Stimulated activated CD4-positive, alpha-beta T cell treated with anti-CD3 and anti-CD28 coated beads, Interleukin-1b, Interleukin-23, amount 100 ng/mL, for 24 hours (primary cell): ENCODE data around the gene ZNF280A.
"Not testable (repeated sequence)": the region's sequence is repeated elsewhere in the genome, so short reads cannot be mapped to it uniquely, and the experiment has no call there.

Experiments
- DNase-seq, 4 experiments: peaks; one replicate each; pipeline ENCODE4 v3.0.0-alpha.2; 2020; ENCODE audit warnings: low read depth in 4 of 4, low spot score in 1 of 4

ZNF280A gene

DNA sequence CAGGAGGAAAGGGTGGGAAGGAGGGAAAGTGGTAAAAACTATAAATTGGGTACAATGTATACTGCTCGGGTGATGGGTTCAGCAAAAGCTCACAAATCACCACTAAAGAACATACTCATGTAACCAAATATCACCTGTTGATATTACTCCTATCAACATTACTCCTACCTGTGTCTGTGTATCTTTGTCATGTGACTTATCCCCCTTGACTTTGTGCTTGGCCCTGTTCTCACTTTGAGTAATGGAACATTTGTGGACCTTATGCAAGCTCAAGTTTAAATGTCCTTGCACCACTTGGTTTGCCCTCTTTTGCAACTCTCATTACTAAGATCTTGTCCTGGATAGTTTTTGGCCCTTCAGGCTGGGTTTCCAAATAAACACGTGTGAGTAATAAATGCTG is 50.5 kb downstream of the ZNF280A start:
- DNase-seq: no peak

DNA sequence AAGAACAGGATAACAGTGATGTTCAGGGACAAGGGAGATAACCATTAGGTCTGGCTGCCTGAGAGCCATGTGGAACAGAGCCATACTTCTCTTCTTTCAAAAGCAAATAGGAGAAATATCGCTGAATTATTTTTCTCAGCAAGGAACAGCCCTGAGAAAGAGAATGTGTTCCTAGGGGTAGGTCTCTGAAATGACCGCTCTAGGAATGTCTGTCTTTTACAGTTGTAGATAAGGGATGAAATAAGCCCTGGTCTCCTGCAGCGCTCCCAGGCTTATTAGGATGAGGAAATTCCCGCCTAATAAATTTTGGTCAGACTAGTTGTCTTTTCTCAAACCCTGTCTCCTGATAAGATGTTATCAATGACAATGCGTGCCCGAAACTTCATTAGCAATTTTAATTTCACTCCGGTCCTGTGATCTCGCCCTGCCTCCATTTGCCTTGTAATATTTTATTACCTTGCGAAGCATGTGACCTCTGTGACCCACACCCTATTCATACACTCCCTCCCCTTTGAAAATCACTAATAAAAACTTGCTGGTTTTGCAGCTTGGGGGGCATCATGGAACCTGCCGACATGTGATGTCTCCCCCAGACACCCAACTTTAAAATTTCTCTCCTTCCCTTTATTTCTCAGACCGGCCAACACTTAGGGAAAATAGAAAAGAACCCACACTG is 51.1 kb downstream of the ZNF280A start:
- DNase-seq: not testable (repeated sequence)

DNA sequence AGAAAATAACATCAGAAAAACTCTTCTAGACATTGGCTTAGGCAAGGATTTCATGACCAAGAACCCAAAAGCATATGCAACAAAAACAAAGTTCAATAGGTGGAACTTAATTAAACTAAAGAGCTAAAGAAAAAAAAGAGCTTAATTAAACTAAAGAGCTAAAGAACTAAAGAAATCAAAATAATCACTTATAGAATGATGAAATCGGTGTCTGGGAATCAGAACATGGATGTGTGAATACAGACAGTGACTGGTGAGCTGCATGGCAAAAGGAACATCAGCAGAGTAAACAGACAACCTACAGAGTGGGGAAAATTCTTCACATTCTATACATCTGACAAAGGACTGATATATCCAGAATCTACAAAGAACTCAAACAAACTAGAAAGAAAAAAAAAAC is 53.0 kb downstream of the ZNF280A start:
- no peak for DNase-seq

DNA sequence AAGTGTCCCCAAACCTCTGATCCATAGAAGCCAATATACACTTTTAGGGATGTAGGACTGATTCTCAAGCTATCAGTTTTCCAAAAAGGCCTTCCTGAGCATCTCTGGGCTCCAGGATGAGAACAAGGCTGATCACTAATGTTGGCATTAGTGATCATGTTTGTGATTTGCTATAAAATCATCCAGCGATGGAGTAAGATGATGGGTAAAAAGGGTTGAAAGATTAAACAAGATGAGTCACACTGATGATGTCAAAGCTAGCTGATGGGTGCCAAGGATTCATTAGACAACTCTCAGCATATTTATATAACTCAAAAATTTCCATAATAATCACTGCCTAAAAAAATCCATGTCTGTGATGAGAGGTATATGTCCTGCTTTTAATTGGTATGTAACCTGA is 54.3 kb downstream of the ZNF280A start:
- no peak for DNase-seq

DNA sequence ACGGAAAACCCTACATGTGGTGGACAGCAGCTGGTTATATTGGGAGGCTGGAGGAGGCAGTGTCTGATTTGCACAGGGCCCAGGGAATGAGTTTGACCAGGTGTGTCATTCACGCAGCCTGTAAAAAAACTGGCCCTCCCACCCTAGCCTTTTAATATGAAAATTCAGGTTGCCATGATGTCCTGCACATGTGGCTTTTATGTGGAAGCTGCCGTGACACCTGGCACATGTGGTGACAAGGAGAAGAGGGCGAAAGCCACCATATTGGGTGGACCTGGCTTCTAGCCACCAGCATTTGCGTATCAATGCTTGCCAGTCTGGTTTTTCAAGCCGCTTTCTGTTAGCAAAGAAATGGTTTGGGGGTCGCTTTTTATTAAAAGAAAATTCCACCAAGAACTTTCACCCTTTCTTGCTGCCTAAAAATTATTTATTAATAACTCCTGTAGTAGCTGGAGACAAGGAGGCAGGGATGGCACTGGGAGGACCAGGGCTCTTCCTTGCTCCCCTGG is 54.9 kb downstream of the ZNF280A start:
- no peak for DNase-seq

DNA sequence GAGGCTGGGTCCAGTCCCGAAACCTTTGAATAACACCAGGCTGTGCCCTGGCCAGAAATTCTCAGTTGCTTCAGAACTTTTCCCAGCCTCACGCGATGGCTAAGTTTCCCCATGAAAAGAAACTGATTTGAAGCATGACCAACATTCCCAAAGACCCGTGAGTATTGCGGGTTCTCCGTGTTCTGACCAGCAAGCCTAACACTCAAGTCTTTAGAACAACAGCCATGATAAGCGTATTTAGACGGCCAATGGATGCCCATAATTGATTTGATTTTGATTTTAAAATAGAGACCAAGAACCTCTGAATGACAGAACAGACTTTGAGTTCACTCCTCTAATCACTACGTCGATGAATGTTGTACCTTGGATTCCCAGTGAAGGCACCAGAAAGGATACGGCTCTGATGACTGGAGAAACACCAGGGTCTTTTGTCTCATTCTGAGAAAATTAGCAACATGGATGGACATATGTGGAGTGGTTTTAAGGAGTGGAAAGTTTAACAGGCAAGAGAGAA is 55.5 kb downstream of the ZNF280A start:
- no peak for DNase-seq

DNA sequence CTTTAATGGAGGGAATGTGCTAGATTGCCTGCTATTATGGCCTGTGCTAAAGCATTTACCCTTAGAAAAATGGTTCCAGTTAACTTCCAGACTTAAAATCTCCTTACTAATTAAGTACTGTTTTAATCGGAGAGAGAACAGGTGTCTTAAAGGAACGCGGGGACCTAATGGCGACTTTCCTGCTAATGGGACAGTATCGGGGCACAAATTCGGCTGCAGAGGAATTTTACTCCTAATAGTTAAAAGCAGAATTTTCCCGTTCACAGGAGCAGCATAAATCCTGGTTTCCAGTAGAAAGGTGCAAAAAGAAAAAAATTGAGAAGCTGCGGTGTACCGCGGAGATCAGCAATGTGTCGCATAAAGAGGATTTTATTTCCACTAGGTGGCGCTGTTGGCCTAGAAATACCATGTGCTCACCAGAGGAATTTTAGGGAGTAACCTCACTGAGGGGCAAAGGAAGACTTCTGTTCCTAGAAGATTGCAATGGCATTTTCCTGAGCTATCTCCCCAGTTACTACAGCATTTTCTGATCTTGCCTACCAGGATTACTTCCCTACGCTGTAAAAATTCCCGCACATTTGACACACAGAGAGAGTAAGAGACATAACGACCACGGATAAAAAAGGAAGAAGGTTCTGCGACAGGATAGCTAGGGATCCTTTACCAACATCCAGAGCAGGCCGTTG is 56.1 kb downstream of the ZNF280A start:
- peak; percentile 14 to 44 (median 31) for DNase-seq
